Duodenal mucosa (tissue), 2 donors: ENCODE data around the gene INO80.
"Not testable (repeated sequence)": the region's sequence is repeated elsewhere in the genome, so short reads cannot be mapped to it uniquely, and the experiment has no call there.

ENCODE experiments used
- H3K27ac ChIP-seq: one replicate; pipeline ENCODE4 v1.7.0; 2013; ENCODE audit warnings: low read depth, low read length
- H3K27me3 ChIP-seq, 2 donors: one replicate each; pipeline ENCODE4 v1.7.0; 2013; ENCODE audit warnings: low read length in 2 of 2, control low read depth in 1 of 2; ENCODE audit not compliant: insufficient read depth in 2 of 2, control insufficient read depth in 1 of 2
- H3K36me3 ChIP-seq, 2 donors: one replicate each; pipeline ENCODE4 v1.7.0; 2013; ENCODE audit warnings: low read length in 2 of 2, control low read depth in 1 of 2; ENCODE audit not compliant: insufficient read depth in 2 of 2, control insufficient read depth in 1 of 2
- H3K4me1 ChIP-seq, 2 donors: one replicate each; pipeline ENCODE4 v1.7.0; 2013; ENCODE audit warnings: low read length in 2 of 2, control low read depth in 1 of 2; ENCODE audit not compliant: insufficient read depth in 2 of 2, control insufficient read depth in 1 of 2
- H3K4me3 ChIP-seq, 2 donors: one replicate each; pipeline ENCODE4 v1.7.0; 2013; ENCODE audit warnings: low read length in 2 of 2, low read depth in 1 of 2
- H3K9ac ChIP-seq, 2 donors: one replicate each; pipeline ENCODE4 v1.7.0; 2013; ENCODE audit warnings: low read length in 2 of 2, low read depth in 1 of 2
- H3K9me3 ChIP-seq, 2 donors: one replicate each; pipeline ENCODE4 v1.7.0; 2013; ENCODE audit warnings: low read length in 2 of 2, control low read depth in 1 of 2; ENCODE audit not compliant: control insufficient read depth in 1 of 2

Gene INO80

DNA sequence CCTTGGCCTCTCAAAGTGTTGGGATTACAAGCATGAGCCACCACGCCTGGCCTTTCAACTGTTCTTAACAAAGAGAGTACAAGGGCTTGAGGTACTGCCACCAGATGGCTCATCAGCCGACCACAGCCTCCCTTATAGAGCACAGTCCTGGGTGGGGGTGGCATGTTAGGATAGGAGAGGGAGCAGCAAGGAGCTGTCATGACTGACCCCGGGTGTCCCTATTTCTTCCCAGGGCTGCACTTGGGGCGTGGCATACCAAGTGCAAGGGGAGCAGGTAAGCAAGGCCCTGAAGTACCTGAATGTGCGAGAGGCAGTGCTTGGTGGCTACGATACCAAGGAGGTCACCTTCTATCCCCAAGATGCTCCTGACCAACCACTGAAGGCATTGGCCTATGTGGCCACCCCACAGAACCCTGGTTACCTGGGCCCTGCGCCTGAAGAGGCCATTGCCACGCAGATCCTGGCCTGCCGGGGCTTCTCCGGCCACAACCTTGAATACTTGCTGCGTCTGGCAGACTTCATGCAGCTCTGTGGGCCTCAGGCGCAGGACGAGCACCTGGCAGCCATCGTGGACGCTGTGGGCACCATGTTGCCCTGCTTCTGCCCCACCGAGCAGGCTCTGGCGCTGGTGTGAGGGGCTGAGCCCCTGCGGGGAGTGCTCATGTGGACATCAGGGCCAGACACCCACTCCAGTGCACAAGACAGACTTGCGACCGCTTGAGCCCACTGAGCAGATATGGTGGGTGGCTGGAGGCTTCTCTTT is 160.8 kb downstream of the INO80 start:
- Histone ChIP-seq H3K36me3 (no peaks in the 10 kb centered on the region), H3K9ac (no peak overlapping the region), H3K27me3 (no peaks in the 10 kb centered on the region), H3K4me3 (no peak overlapping the region), H3K27ac (no peak overlapping the region), H3K9me3 (no peaks in the 10 kb centered on the region), H3K4me1 (peaks cover 18 to 21% of the 10 kb centered on the region in 2 donors)

DNA sequence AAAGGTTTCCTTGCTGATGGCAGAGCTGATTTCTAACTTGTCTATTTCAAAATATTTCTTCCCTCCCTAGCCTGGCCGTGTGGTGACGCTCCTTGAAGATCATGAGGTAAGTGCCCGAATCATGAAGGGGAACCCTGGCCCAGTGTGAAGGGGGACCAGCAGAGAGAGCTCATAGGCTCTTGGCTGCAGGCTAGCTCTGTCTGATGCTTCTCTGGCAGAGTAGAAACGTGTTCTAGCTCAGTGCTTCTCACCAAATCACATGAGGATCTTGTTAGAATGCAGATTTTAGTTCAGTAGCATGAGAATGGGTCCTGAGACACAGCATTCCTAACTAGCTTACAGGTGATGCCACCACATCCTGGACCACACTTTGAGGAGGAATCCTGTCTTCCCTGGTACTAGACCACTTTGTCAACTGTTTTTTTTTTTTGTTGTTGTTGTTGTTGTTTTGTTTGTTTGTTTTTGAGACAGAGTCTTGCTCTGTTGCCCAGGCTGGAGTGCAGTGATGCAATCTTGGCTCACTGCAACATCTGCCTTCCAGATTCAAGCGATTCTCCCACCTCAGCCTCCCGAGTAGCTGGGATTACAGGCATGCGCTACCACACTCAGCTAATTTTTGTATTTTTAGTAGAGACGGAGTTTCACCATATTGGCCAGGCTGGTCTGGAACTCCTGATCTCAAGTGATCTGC is 161.8 kb downstream of the INO80 start:
- Histone ChIP-seq H3K9ac (peak overlapping the region; percentile 16 to 71), H3K4me3 (peak overlapping the region; percentile 81 to 89), H3K4me1 (peaks cover 25 to 27% of the 10 kb centered on the region in 2 donors)
- not testable (repeated sequence) for H3K27me3 ChIP-seq, H3K27ac ChIP-seq, H3K36me3 ChIP-seq, H3K9me3 ChIP-seq

DNA sequence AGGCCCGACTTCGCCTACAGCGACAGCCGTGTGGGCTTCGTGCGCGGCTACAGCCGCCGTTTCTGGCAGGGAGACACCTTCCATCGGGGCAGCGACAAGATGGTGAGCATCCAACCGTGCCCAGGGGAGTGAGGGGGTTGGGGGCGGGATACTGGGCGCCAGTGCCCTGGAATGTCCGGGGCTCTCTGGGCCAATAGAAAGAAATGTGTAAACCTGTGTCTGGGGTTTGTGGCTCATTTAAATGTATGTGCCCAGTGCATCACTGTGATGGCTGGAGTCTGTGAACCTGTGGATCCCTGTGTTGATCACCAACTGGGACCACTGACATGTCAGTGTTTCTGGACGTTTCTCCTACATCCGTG is 162.4 kb downstream of the INO80 start:
- H3K27me3 ChIP-seq, result no peaks in the 10 kb centered on the region
- H3K9me3 ChIP-seq, result no peaks in the 10 kb centered on the region
- H3K9ac ChIP-seq, result peak overlapping the region; percentile 71 to 84
- peak overlapping the region; percentile 81 to 89 for H3K4me3 ChIP-seq
- no peaks in the 10 kb centered on the region for H3K36me3 ChIP-seq
- no peak overlapping the region for H3K27ac ChIP-seq
- peaks cover 26 to 32% of the 10 kb centered on the region in 2 donors for H3K4me1 ChIP-seq

DNA sequence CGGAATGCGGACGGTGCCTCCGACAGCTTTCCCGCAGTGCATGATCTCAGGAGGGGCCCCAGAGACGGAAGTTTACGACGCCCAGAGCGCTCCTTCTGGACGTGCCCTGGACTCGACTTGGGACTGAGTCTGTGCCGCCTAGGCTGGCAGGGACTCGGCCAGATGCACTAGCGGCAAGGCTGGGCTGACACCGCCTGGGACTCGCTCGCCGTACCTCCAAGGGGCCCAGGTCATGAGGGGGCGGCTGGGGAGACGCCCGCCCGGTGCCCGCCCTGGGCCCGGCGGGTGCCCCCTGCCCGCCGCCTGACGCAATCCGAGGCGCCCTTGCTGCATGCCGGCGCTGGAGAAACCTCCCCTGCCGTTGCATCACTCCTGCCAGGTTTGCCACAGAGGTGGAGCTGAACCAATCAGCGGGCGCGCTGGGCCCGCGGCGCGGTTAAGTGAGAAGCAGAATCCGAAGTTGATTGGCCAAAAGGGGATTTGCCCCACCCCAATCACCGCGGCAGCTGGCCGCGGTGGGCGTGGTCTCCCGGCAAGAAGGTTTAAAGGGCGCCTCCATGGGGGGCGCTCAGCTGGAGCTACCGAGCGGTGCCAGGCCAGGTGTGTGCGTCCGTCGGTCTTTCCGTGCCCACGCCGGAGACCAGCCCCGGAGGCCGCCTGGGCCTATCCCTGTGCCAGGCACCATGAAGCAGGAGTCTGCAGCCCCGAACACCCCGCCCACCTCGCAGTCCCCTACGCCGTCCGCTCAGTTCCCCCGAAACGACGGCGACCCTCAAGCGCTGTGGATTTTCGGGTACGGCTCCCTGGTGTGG is 163.0 kb downstream of the INO80 start, which contains the start of gene CHAC1:
CHAC1 (plus strand) TSS at position 571 of the 812 bp plus-strand sequence; CDS start at position 684, 113 bp downstream.
- Histone ChIP-seq H3K9ac (peak within 1 kb of the TSS; percentile 71 to 93), H3K27ac (peak within 1 kb of the TSS; percentile 67), H3K4me3 (peak within 1 kb of the TSS; percentile 81 to 89), H3K36me3 (no peaks in the 10 kb centered on the region), H3K4me1 (peaks cover 26 to 32% of the 10 kb centered on the region in 2 donors), H3K27me3 (no peaks in the 10 kb centered on the region), H3K9me3 (no peaks in the 10 kb centered on the region)

DNA sequence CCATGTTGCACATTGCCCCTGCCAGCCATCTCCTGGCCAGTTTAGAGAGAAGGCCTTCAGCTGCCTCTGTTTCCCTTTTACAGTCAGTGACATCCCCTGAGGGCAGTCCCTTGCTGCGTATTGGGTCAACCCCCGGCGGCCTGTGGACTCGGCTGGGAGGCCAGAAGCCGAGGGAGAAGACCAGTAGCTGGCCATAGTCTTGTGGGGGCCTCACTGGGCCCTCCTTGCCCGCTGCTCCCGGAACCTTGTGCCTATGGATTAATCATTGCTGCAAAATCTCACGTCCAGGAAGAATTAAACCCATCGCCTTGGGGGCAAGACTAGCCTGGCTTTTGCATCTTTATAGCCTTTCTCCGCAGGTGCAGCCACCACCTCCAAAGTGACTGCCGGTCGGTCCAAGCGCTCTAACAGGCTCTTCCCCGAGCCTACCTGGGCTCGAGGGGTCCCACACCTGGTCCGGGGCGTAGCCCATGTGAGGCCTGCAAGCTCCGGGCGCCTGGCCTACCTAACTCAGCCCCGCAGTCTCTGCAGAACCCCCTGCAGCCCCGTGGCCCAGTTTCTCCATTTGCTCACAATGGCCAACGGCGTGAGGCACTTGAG is 163.7 kb downstream of the INO80 start:
- H3K4me3 ChIP-seq, result peak overlapping the region; percentile 81 to 89
- peak overlapping the region; percentile 67 for H3K27ac ChIP-seq
- no peaks in the 10 kb centered on the region for H3K9me3 ChIP-seq
- no peaks in the 10 kb centered on the region for H3K27me3 ChIP-seq
- no peaks in the 10 kb centered on the region for H3K36me3 ChIP-seq
- peak overlapping the region; percentile 71 to 93 for H3K9ac ChIP-seq
- peaks cover 26% of the 10 kb centered on the region in 2 donors for H3K4me1 ChIP-seq

DNA sequence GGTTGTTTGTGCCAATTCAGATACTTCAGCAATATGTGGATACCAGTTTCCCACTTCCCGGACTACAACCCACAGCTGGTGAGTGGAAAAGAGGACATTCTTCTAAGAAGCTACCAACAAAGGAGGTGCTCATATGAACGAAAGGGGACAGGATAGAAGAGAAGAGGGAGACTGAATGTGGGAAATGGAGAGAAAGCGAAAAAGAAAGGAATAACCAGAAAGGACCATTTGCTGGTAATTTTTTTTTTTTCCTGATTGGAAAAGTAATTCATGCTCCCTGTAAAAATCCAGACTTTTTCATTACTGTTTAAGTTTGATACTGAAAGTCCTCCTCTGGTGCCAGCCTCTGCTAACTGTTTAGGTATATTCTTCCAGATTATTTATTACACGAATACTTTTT is 164.3 kb downstream of the INO80 start:
- H3K27me3 ChIP-seq, result no peaks in the 10 kb centered on the region
- peaks cover 25 to 26% of the 10 kb centered on the region in 2 donors for H3K4me1 ChIP-seq
- no peak overlapping the region for H3K9ac ChIP-seq
- H3K9me3 ChIP-seq, result no peaks in the 10 kb centered on the region
- H3K36me3 ChIP-seq, result no peaks in the 10 kb centered on the region
- H3K4me3 ChIP-seq, result no peak overlapping the region
- H3K27ac ChIP-seq, result no peak overlapping the region

DNA sequence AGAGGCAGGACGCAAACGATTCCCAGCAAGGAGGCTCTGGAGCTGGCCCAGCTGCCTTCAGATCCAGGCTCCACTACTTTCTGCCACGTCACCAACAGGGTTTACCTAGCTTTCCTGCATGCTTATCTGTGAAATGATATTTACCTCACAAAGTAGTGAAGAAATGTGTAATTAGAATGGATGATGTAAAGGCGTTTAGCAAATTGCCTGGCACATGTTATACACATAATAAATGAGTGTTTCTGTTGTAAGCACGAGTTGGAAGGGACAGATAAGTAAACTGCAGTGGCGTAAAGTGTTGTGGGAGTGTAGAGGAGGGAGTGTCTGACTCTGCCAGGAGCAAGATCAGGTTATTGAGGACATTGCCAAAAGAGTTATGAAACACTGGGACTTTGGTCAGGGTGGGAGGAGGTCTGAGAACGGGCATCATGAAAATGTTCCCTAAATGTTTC is 166.3 kb downstream of the INO80 start:
- Histone ChIP-seq H3K27me3 (no peaks in the 10 kb centered on the region), H3K36me3 (no peaks in the 10 kb centered on the region), H3K9me3 (no peaks in the 10 kb centered on the region), H3K4me1 (peaks cover 25 to 26% of the 10 kb centered on the region in 2 donors), H3K4me3 (no peak overlapping the region), H3K27ac (peak overlapping the region; percentile 28), H3K9ac (no peak overlapping the region)

DNA sequence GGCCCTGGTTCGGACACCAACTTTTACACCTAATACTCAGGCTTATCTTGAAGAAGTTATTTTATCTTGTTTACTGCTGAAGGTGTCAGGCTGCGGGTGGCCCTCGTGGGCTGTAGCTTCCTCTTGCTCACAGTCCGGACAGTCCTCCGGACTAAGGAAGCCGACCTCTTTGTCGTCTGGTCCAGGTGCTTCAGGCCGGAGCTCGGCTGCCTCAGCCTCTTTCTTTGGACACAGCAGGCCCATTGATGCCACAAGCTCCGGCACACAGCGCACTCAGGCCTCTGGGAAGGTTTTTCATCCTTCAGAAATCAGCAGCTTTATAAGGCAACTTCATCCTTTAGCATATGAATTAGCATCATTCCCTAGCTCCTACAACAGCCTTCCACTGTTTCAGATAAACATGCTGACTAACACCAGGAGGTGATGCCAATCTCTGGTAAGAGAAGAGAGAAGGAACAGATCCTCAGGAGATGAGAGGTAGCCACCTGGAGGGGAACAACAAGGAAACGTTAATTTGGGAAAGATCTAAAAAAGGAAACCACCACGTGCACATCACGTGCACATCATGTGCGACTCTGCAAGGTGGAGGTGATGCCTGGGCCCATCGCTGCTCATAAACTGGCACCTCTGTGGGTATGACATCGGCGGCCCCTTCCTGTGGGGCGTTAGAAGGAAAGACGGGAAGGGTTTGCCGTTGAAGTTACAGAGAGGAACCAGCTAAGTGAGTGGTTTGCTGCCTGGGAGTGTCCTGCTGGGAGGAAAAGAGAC is 167.2 kb downstream of the INO80 start:
- Histone ChIP-seq H3K27me3 (no peaks in the 10 kb centered on the region), H3K4me1 (peaks cover 23% of the 10 kb centered on the region in 2 donors), H3K9me3 (no peaks in the 10 kb centered on the region), H3K9ac (no peak overlapping the region), H3K36me3 (no peaks in the 10 kb centered on the region), H3K4me3 (no peak overlapping the region), H3K27ac (no peak overlapping the region)

DNA sequence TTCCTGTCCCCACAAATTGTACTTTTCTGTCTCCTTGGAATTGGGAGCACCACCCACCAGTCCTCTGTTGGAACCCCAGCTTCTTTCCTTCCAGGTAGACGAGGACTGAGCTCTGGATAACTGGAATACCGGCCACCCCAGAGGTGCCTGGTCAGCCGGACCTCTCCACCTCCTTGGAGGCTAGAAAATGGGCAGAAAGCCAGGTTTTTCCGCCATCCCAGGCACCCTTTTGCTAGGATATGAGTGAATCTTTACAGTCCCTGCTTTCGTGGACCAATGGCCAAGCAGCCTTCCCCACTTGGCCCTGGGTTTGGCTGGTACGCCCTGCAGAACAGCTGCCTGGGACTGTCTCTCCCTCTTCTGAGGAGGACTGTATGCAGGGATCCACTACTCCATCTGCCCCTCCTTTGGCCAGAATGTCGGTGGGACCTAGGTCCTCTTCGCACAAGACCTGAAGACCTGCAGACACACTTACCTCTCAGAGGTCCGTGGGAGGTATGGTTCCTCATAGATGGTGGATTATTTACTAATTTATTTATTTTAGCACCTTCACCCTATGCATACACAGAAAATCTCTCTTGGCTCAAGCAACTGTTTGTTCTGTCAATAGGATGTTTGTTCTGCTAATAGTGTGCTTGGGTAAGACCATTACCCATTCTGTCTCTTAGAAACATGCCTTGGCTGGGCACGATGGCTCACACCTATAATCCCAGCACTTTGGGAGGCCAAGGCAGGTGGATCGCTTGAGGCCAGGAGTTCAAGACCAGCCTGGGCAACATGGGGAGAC is 171.4 kb downstream of the INO80 start:
- Histone ChIP-seq H3K9me3 (no peaks in the 10 kb centered on the region), H3K36me3 (no peaks in the 10 kb centered on the region), H3K27ac (no peak overlapping the region), H3K27me3 (no peaks in the 10 kb centered on the region), H3K4me3 (no peak overlapping the region), H3K9ac (no peak overlapping the region), H3K4me1 (peaks cover 26 to 40% of the 10 kb centered on the region in 2 donors)
